ENCODE data around the gene FLNB.

Gene FLNB

DNA sequence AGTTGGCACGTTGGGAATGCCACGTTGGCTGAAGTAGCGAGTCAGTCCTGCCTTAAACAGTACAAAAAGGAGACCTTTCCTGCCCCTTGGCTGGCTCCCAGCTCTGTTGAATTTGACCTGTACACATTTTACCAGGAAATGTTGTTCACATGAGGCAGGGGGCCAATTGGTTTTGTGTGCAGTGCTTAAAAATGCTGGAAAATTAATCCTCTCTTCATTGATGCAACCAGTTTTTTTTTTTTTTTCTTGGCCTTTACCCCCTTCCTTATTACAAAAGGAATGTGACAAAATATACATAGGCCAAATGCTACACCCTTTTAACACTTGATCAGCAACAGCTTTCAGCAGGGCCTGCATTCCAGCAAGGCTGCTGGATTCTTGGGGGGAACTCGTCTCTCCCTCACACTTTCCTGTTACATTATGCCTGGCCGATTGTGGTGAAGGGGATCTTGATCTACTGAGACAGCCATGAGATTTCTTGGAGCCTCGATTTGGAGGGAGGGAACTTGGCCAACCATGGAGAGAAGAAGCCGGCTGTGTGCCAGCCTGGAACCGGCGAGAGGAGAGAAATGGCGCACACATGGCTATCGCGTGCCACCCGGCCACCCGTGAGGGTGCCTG lies 109.4 kb downstream of the FLNB start:
- H3K27me3 ChIP-seq (replicated peaks; ENCODE audit: insufficient read depth, low read length): no peaks in the 10 kb centered on the region
- no peaks in the 10 kb centered on the region; the same call in 1 of the 2 replicates for H3F3A ChIP-seq (ENCODE audit: insufficient read depth, low read length)
- H3K9ac ChIP-seq (ENCODE audit: low read length): no peak overlapping the region
- H3K36me3 ChIP-seq (replicated peaks; ENCODE audit: insufficient read depth, low read length): no peaks in the 10 kb centered on the region
- DNase-seq: no peak
- TF ChIP-seq EZH2 (optimal IDR thresholded peaks at IDR 0.05; ENCODE audit: low read depth, low read length): no peak
- no peaks in the 10 kb centered on the region for H3K9me2 ChIP-seq (replicated peaks; ENCODE audit: insufficient read depth, low read length)
- H3K9me3 ChIP-seq (replicated peaks; ENCODE audit: insufficient read depth, low read length): no peaks in the 10 kb centered on the region
- no peak overlapping the region for H3K4me3 ChIP-seq (ENCODE audit: low read length)
- no peaks in the 10 kb centered on the region for H3K79me2 ChIP-seq (ENCODE audit: low read length)
- no peak overlapping the region for H3K4me2 ChIP-seq (ENCODE audit: low read depth, low read length)
- peaks cover 21% of the 10 kb centered on the region for H3K4me1 ChIP-seq (ENCODE audit: low read length)
- H4K20me1 ChIP-seq (ENCODE audit: insufficient read depth, low read length): no peaks in the 10 kb centered on the region
- no peak overlapping the region for H3K27ac ChIP-seq (ENCODE audit: low read length)
- H2AFZ ChIP-seq (ENCODE audit: low read length): no peak overlapping the region

DNA sequence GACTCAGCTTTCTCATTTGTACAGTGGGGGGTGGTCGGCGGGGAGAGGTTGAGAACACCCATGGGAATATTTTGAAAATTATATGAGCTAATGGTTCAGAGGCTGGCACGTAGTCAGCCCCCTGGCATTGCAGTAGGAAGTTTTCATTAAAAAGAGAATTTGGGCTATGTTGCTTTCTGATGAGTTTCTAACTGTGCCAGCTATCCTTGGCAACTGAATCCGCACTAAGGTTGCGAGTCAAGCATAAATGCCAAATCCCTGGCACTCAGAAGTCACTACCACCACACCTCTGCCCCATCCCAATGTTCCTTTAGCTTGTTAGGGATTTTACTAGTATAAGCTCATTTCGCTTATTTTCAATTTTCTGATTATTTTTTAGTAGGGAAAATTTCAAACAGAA lies 111.0 kb downstream of the FLNB start:
- H3K27me3 ChIP-seq (replicated peaks; ENCODE audit: insufficient read depth, low read length): no peaks in the 10 kb centered on the region
- no peak for DNase-seq

DNA sequence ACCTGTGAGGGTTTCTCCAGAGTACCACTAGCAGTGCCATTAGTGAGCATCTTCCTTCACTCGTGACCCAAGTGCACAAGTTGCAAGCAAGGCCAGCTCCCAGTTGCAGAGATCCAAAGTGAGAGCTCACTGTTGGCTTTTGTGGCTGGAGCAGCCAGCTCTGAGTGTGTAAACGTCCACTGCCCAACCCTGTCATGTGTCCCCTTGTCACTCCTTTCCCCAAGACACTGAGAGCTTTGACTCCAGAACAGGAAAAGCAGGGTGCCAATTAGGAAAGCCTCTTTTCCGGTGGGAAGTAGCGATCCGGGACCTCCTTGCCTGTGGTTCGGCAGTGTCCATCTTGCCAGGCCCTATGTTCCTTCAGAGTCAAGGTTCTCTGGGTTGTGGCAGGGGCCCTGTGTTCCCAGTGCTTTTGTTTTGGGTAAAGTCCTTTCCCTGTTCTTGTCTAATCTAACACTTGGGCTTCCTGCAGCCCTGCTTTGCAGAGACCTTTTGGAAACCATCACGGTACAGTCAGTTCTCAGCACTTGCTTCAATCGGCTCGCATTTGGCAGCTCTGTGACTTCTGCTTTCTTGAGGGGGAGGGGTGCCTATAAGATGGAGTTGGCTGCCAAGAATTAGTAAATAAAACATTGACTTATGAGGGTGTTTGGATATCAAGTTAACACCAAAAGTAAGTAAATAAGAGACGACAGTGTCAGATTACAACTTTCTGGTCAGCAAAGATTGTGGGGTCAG lies 112.0 kb downstream of the FLNB start:
- no peaks in the 10 kb centered on the region for H3K9me3 ChIP-seq (replicated peaks; ENCODE audit: insufficient read depth, low read length)
- H3K9me2 ChIP-seq (replicated peaks; ENCODE audit: insufficient read depth, low read length): no peaks in the 10 kb centered on the region
- no peak for DNase-seq
- H3K27me3 ChIP-seq (replicated peaks; ENCODE audit: insufficient read depth, low read length): no peaks in the 10 kb centered on the region
- H3K79me2 ChIP-seq (ENCODE audit: low read length): no peaks in the 10 kb centered on the region
- H3K4me1 ChIP-seq (ENCODE audit: low read length): peaks cover 21% of the 10 kb centered on the region
- H3F3A ChIP-seq (ENCODE audit: insufficient read depth, low read length): no peaks in the 10 kb centered on the region; the same call in 1 of the 2 replicates
- H3K36me3 ChIP-seq (replicated peaks; ENCODE audit: insufficient read depth, low read length): no peaks in the 10 kb centered on the region
- H3K27ac ChIP-seq (ENCODE audit: low read length): no peak overlapping the region
- no peak overlapping the region for H3K9ac ChIP-seq (ENCODE audit: low read length)
- no peak overlapping the region for H2AFZ ChIP-seq (ENCODE audit: low read length)
- no peaks in the 10 kb centered on the region for H4K20me1 ChIP-seq (ENCODE audit: insufficient read depth, low read length)
- H3K4me2 ChIP-seq (ENCODE audit: low read depth, low read length): no peak overlapping the region
- H3K4me3 ChIP-seq (ENCODE audit: low read length): no peak overlapping the region
- TF ChIP-seq, protein P1, sequence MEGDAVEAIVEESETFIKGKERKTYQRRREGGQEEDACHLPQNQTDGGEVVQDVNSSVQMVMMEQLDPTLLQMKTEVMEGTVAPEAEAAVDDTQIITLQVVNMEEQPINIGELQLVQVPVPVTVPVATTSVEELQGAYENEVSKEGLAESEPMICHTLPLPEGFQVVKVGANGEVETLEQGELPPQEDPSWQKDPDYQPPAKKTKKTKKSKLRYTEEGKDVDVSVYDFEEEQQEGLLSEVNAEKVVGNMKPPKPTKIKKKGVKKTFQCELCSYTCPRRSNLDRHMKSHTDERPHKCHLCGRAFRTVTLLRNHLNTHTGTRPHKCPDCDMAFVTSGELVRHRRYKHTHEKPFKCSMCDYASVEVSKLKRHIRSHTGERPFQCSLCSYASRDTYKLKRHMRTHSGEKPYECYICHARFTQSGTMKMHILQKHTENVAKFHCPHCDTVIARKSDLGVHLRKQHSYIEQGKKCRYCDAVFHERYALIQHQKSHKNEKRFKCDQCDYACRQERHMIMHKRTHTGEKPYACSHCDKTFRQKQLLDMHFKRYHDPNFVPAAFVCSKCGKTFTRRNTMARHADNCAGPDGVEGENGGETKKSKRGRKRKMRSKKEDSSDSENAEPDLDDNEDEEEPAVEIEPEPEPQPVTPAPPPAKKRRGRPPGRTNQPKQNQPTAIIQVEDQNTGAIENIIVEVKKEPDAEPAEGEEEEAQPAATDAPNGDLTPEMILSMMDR (IDR thresholded peaks at IDR 0.05; ENCODE audit: low read length): no peak
- TF ChIP-seq EZH2 (optimal IDR thresholded peaks at IDR 0.05; ENCODE audit: low read depth, low read length) (no peak), EZH2phosphoT487 (IDR thresholded peaks at IDR 0.05; ENCODE audit: low read length) (no peak)

More for the DNA sequence above, 111.0 kb downstream of the FLNB start:
- Histone ChIP-seq H2AFZ (ENCODE audit: low read length) (no peak overlapping the region), H3K27ac (ENCODE audit: low read length) (no peak overlapping the region), H3K9me3 (replicated peaks; ENCODE audit: insufficient read depth, low read length) (no peaks in the 10 kb centered on the region), H3K9ac (ENCODE audit: low read length) (no peak overlapping the region), H3K4me2 (ENCODE audit: low read depth, low read length) (no peak overlapping the region), H4K20me1 (ENCODE audit: insufficient read depth, low read length) (no peaks in the 10 kb centered on the region), H3K79me2 (ENCODE audit: low read length) (no peaks in the 10 kb centered on the region), H3K9me2 (replicated peaks; ENCODE audit: insufficient read depth, low read length) (no peaks in the 10 kb centered on the region), H3K4me3 (ENCODE audit: low read length) (no peak overlapping the region), H3F3A (ENCODE audit: insufficient read depth, low read length) (no peaks in the 10 kb centered on the region; the same call in 1 of the 2 replicates), H3K36me3 (replicated peaks; ENCODE audit: insufficient read depth, low read length) (no peaks in the 10 kb centered on the region), H3K4me1 (ENCODE audit: low read length) (peaks cover 21% of the 10 kb centered on the region)
- TF ChIP-seq EZH2 (optimal IDR thresholded peaks at IDR 0.05; ENCODE audit: low read depth, low read length) (no peak), EZH2phosphoT487 (IDR thresholded peaks at IDR 0.05; ENCODE audit: low read length) (no peak)
- TF ChIP-seq, protein P1 (IDR thresholded peaks at IDR 0.05; ENCODE audit: low read length): no peak

DNA sequence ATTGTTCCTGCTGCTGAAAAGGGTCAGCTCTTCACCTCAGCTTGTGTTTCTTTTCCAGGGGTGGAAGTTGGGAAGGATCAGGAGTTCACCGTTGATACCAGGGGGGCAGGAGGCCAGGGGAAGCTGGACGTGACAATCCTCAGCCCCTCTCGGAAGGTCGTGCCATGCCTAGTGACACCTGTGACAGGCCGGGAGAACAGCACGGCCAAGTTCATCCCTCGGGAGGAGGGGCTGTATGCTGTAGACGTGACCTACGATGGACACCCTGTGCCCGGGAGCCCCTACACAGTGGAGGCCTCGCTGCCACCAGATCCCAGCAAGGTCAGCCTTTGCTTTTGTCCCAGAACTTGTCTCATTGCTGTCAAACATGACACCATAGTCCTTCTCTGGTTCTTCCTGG lies 113.0 kb downstream of the FLNB start:
- Histone ChIP-seq H3K9ac (ENCODE audit: low read length) (no peak overlapping the region), H3K27ac (ENCODE audit: low read length) (no peak overlapping the region), H2AFZ (ENCODE audit: low read length) (no peak overlapping the region), H3K9me2 (replicated peaks; ENCODE audit: insufficient read depth, low read length) (no peaks in the 10 kb centered on the region), H3K9me3 (replicated peaks; ENCODE audit: insufficient read depth, low read length) (no peaks in the 10 kb centered on the region), H3K4me1 (ENCODE audit: low read length) (peaks cover 14% of the 10 kb centered on the region), H3K4me2 (ENCODE audit: low read depth, low read length) (no peak overlapping the region), H3K27me3 (replicated peaks; ENCODE audit: insufficient read depth, low read length) (no peaks in the 10 kb centered on the region), H3F3A (ENCODE audit: insufficient read depth, low read length) (no peaks in the 10 kb centered on the region; the same call in 1 of the 2 replicates), H4K20me1 (ENCODE audit: insufficient read depth, low read length) (no peaks in the 10 kb centered on the region), H3K36me3 (replicated peaks; ENCODE audit: insufficient read depth, low read length) (no peaks in the 10 kb centered on the region), H3K79me2 (ENCODE audit: low read length) (no peaks in the 10 kb centered on the region), H3K4me3 (ENCODE audit: low read length) (no peak overlapping the region)
- TF ChIP-seq EZH2 (optimal IDR thresholded peaks at IDR 0.05; ENCODE audit: low read depth, low read length): no peak
- TF ChIP-seq EZH2phosphoT487 (IDR thresholded peaks at IDR 0.05; ENCODE audit: low read length): no peak
- TF ChIP-seq, protein P1 (IDR thresholded peaks at IDR 0.05; ENCODE audit: low read length): no peak
- DNase-seq: no peak
